HEK293 (cell line): Measurements from ENCODE around the gene ANXA3.

Experiments
- CTCF ChIA-PET: fragments of 350-600 bp; formaldehyde crosslinking; extraction: SDS; loops from one replicate; lab custom pipeline; 2021; ENCODE audit warnings: antibody characterized with exemption; lab: Yijun Ruan, JAX
- POLR2A ChIA-PET: fragments of 300-600 bp; formaldehyde crosslinking; extraction: SDS; loops from one replicate; lab custom pipeline; 2020; ENCODE audit warnings: antibody characterized with exemption, inconsistent platforms; lab: Yijun Ruan, JAX
- H3K27ac ChIP-seq: fragments of 200-500 bp; sonication (Bioruptor generic); 2 replicates; pipeline ENCODE4 v1.5.1; 2014; ENCODE audit warnings: low read depth, low read length, control low read depth, inconsistent platforms; ENCODE audit errors: extremely low read depth
- H3K36me3 ChIP-seq, 2 experiments: fragments of 200-500 bp in 1 of 2; sonication (Bioruptor generic) in 1 of 2; 1 replicate in 1 of 2; 2 replicates in 1 of 2; pipeline ENCODE4 v1.5.1; 2014 to 2017; ENCODE audit warnings: inconsistent platforms in 2 of 2, low read length in 2 of 2; ENCODE audit not compliant: control insufficient read depth in 2 of 2, insufficient read depth in 1 of 2
- H3K4me1 ChIP-seq: fragments of 200-500 bp; sonication (Bioruptor generic); 2 replicates; pipeline ENCODE4 v1.5.1; 2014; ENCODE audit warnings: mild to moderate bottlenecking, low read length, inconsistent platforms; ENCODE audit not compliant: control insufficient read depth, insufficient read depth
- H3K4me3 ChIP-seq: 2 replicates; pipeline ENCODE4 v1.5.1; 2011; ENCODE audit warnings: low read depth, mild to moderate bottlenecking, control low read depth, low read length, moderate library complexity
- H3K9me3 ChIP-seq: fragments of 200-500 bp; sonication (Bioruptor generic); 2 replicates; pipeline ENCODE4 v1.5.1; 2014; ENCODE audit warnings: low read depth, low read length, inconsistent platforms; ENCODE audit not compliant: control insufficient read depth, insufficient read depth
- BCL11B ChIP-seq: fragments of 450-650 bp; formaldehyde crosslinking; IDR thresholded peaks from 2 replicates; pipeline ENCODE4 v1.5.1; 2016; ENCODE audit warnings: low read depth, missing biosample characterization, missing genetic modification characterization
- GLI2 ChIP-seq: fragments of 450-650 bp; formaldehyde crosslinking; IDR thresholded peaks from 2 replicates; pipeline ENCODE4; 2017; ENCODE audit warnings: missing biosample characterization, missing genetic modification characterization, low read depth, borderline replicate concordance
- KLF1 ChIP-seq: fragments of 450-650 bp; formaldehyde crosslinking; IDR thresholded peaks from 2 replicates; pipeline ENCODE4 v1.5.1; 2016; ENCODE audit warnings: missing biosample characterization, missing genetic modification characterization
- ZBTB1 ChIP-seq: fragments of 450-650 bp; formaldehyde crosslinking; IDR thresholded peaks from 2 replicates; pipeline ENCODE4 v1.5.1; 2016; ENCODE audit warnings: missing biosample characterization, missing genetic modification characterization
- ZBTB20 ChIP-seq: fragments of 450-650 bp; formaldehyde crosslinking; IDR thresholded peaks from 2 replicates; pipeline ENCODE4 v1.5.1; 2016; ENCODE audit warnings: missing biosample characterization, missing genetic modification characterization
- ZFP3 ChIP-seq: fragments of 450-650 bp; formaldehyde crosslinking; IDR thresholded peaks from 2 replicates; pipeline ENCODE4 v1.5.1; 2016; ENCODE audit warnings: low read depth, missing biosample characterization, missing genetic modification characterization
- ZFP37 ChIP-seq: fragments of 450-650 bp; formaldehyde crosslinking; IDR thresholded peaks from 2 replicates; pipeline ENCODE4 v1.5.1; 2016; ENCODE audit warnings: missing biosample characterization, missing genetic modification characterization
- ZIC2 ChIP-seq: fragments of 450-650 bp; formaldehyde crosslinking; IDR thresholded peaks from 2 replicates; pipeline ENCODE4 v1.5.1; 2016; ENCODE audit warnings: missing biosample characterization, missing genetic modification characterization
- ZNF18 ChIP-seq: fragments of 450-650 bp; formaldehyde crosslinking; IDR thresholded peaks from 2 replicates; pipeline ENCODE4 v1.5.1; 2016; ENCODE audit warnings: missing biosample characterization, missing genetic modification characterization
- ZNF19 ChIP-seq: fragments of 450-650 bp; formaldehyde crosslinking; IDR thresholded peaks from 2 replicates; pipeline ENCODE4; 2016; ENCODE audit warnings: missing biosample characterization, missing genetic modification characterization, low read depth
- ZNF274 ChIP-seq, 2 experiments: fragments of 200-500 bp in 1 of 2; fragments of 450-650 bp in 1 of 2; sonication (Bioruptor generic) in 1 of 2; formaldehyde crosslinking in 1 of 2; IDR thresholded peaks; 2 replicates each; pipeline versions ENCODE4 v1.5.1 to v1.6.1; 2014 to 2016; ENCODE audit warnings: borderline replicate concordance in 1 of 2, inconsistent platforms in 1 of 2, low read length in 1 of 2, missing biosample characterization in 1 of 2, missing genetic modification characterization in 1 of 2
- ZNF398 ChIP-seq: fragments of 450-650 bp; formaldehyde crosslinking; IDR thresholded peaks from 2 replicates; pipeline ENCODE4 v1.5.1; 2017; ENCODE audit warnings: missing biosample characterization, missing genetic modification characterization
- ZNF48 ChIP-seq: fragments of 450-650 bp; formaldehyde crosslinking; IDR thresholded peaks from 2 replicates; pipeline ENCODE4 v1.5.1; 2016; ENCODE audit warnings: missing biosample characterization, missing genetic modification characterization
- ZNF549 ChIP-seq: fragments of 450-650 bp; IDR thresholded peaks from 2 replicates; pipeline ENCODE4 v1.5.1; 2018; ENCODE audit warnings: missing biosample characterization, missing genetic modification characterization, mild to moderate bottlenecking, inconsistent platforms, moderate library complexity
- ZNF561 ChIP-seq: fragments of 450-650 bp; IDR thresholded peaks from 2 replicates; pipeline ENCODE4 v1.5.1; 2018; ENCODE audit warnings: missing biosample characterization, missing genetic modification characterization, borderline replicate concordance
- ZNF600 ChIP-seq: fragments of 450-650 bp; formaldehyde crosslinking; IDR thresholded peaks from 2 replicates; pipeline ENCODE4 v1.5.1; 2016; ENCODE audit warnings: missing biosample characterization, missing genetic modification characterization
- ZNF629 ChIP-seq: fragments of 450-650 bp; formaldehyde crosslinking; IDR thresholded peaks from 2 replicates; pipeline ENCODE4 v1.5.1; 2017; ENCODE audit warnings: missing biosample characterization, missing genetic modification characterization
- ZNF658 ChIP-seq: fragments of 450-650 bp; formaldehyde crosslinking; IDR thresholded peaks from 2 replicates; pipeline ENCODE4; 2016; ENCODE audit warnings: missing biosample characterization, missing genetic modification characterization

ANXA3 gene

GRCh38 chr4:78647272-78647671 is 95.7 kb downstream of the ANXA3 start:
- no peak for TF ChIP-seq ZNF398 (tag by site-specific recombination)
- TF ChIP-seq ZNF549 (tag by site-specific recombination): no peak
- TF ChIP-seq ZIC2 (tag by site-specific recombination): no peak
- no peak for TF ChIP-seq BCL11B (tag by site-specific recombination)
- no peak for TF ChIP-seq ZNF600 (tag by site-specific recombination)
- no peak overlapping the region for H3K4me3 ChIP-seq
- H3K27ac ChIP-seq: no peak overlapping the region
- CTCF ChIA-PET: interaction anchor here (1.3 kb wide), 1 partner anchor 12 kb away, joined by 3 read pairs; no protein-coding TSS in a partner anchor
- H3K4me1 ChIP-seq: no peaks in the 10 kb centered on the region
- POLR2A ChIA-PET: no interaction called here
- no peaks in the 10 kb centered on the region for H3K9me3 ChIP-seq
- H3K36me3 ChIP-seq: no peaks in the 10 kb centered on the region

DNA sequence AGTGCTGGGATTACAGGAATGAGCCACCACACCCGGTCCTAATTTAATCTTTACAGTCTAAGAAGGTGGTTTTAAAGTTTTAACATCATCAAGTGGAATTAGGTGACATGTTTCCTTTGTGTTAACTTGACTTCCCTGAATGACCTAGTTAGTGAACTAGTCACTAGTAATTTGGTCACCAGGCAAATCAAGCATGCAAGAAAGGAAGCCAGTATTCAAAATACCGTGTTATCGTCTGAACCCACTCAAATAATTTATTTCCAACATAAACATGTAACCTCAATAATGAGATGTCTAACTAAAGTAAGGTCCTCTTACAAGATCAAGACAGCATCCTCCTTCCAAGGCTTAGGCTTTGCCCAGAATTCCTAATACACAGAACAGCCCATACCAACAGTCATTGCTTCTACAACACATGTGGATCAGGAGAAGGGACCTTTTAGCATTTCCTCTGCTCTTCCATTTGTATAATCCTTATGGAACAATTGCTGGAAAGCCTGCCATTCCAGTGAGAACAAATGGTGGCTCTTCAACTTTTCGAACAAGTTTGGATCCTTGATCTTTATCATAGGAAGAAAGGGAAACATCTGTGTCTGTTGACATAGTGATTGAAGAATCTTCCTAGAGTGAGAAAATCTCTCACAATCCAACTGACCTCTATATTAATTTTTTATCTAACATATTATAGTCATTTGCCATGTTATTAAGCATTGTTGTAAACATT is 97.2 kb downstream of the ANXA3 start:
- Histone ChIP-seq H3K9me3 (no peaks in the 10 kb centered on the region), H3K36me3 (no peaks in the 10 kb centered on the region), H3K4me1 (no peaks in the 10 kb centered on the region), H3K4me3 (no peak overlapping the region), H3K27ac (no peak overlapping the region)
- ChIA-PET CTCF (no interaction called here), POLR2A (no interaction called here)
- TF ChIP-seq KLF1 (tag by site-specific recombination) (no peak), ZBTB20 (no peak), ZNF629 (no peak), ZBTB1 (tag by site-specific recombination) (no peak), ZFP37 (tag by site-specific recombination) (no peak), ZNF18 (no peak), ZNF658 (no peak), ZFP3 (tag by site-specific recombination) (no peak), GLI2 (tag by site-specific recombination) (no peak), ZNF48 (tag by site-specific recombination) (no peak), ZNF274 (IDR thresholded peaks at IDR 0.05; ENCODE audit: low read length) (no peak), ZNF274 (tag by site-specific recombination; IDR thresholded peaks at IDR 0.05; ENCODE audit: borderline replicate concordance) (no peak), ZNF561 (tag by site-specific recombination) (no peak), ZNF19 (no peak)
